Heart right ventricle (tissue), 16 donors: Measurements from ENCODE around the gene RNASEH1. TPM values are rescaled to one million over a fixed set of nuclear protein-coding genes. Genes with fewer than 3 reads are reported as not detected.

Source experiments
- ATAC-seq, 8 donors: fragments of 200-7000 bp; cut with Tn5 transposase; one replicate each; pipeline ENCODE4 v1.9.1; 2020; ENCODE audit warnings: mild to moderate bottlenecking in 8 of 8, moderate library complexity in 8 of 8, moderate number of reproducible peaks in 1 of 8
- DNase-seq, 2 donors: peaks; one replicate each; pipeline ENCODE4 v3.0.0-alpha.2; 2020
- H3K27ac ChIP-seq, 10 donors: fragments of 200-600 bp; sonication (generic) in 2 of 10; one replicate each; pipeline versions ENCODE4 v1.5.0 to v1.8.0; 2020 to 2022; ENCODE audit warnings: mild to moderate bottlenecking in 3 of 10
- H3K27me3 ChIP-seq, 7 donors: fragments of 200-600 bp; one replicate each; pipeline ENCODE4 v1.8.0; 2021 to 2022; ENCODE audit warnings: mild to moderate bottlenecking in 2 of 7
- H3K36me3 ChIP-seq, 9 donors: fragments of 200-600 bp; sonication (generic) in 1 of 9; one replicate each; pipeline versions ENCODE4 v1.5.0 to v1.8.0; 2020 to 2022; ENCODE audit warnings: mild to moderate bottlenecking in 2 of 9
- H3K4me1 ChIP-seq, 9 donors: fragments of 200-600 bp; sonication (generic) in 1 of 9; one replicate each; pipeline versions ENCODE4 v1.5.0 to v1.8.0; 2020 to 2022; ENCODE audit warnings: mild to moderate bottlenecking in 4 of 9
- H3K4me3 ChIP-seq, 10 donors: fragments of 200-600 bp; sonication (generic) in 2 of 10; one replicate each; pipeline versions ENCODE4 v1.5.0 to v1.8.0; 2020 to 2022; ENCODE audit warnings: mild to moderate bottlenecking in 7 of 10, moderate library complexity in 2 of 10
- H3K9me3 ChIP-seq, 11 donors: fragments of 200-600 bp in 10 of 11; sonication (generic) in 2 of 11; one replicate each; pipeline versions ENCODE4 v1.5.0 to v1.8.0; 2013 to 2022; ENCODE audit warnings: mild to moderate bottlenecking in 2 of 11, control low read depth in 1 of 11, moderate library complexity in 1 of 11
- WGBS, 2 donors: extraction: QIAGEN DNeasy Blood & Tissue Kit; methylation state at CpG; one replicate each; pipeline ENCODE4 v1.1.7; 2013; ENCODE audit warnings: inconsistent platforms in 1 of 2; 5-methylcytosine and 5-hydroxymethylcytosine counted together
- intact Hi-C, 10 donors: fragments of 100-400 bp; cut with DNase I; formaldehyde crosslinking; loops; one replicate each; pipeline versions ENCODE4 v1.11.1 to v1.14.2; 2022
- polyA plus RNA-seq, 2 donors: library from polyadenylated mRNA; stranded (reverse); fragments of 200-250 nt; gene quantifications; one replicate each; pipeline ENCODE4 v1.2.3, GENCODE V29; 2013
- total RNA-seq, 10 donors: library from RNA; stranded (reverse); fragmentation: NEBNext Ultra II Directional in 3 of 10; extraction: Animal tissue kit (Norgen Biotek cat#: 25700) in 3 of 10; gene quantifications; one replicate each; pipeline versions ENCODE4 v1.2.1 to v1.2.4, GENCODE V29; 2021 to 2023
- TF ChIP-seq, protein P1 (sequence below), 9 donors: fragments of 200-600 bp; sonication (generic) in 2 of 9; IDR thresholded peaks; one replicate each; pipeline versions ENCODE4 v1.5.0 to v1.8.0; 2021 to 2022; ENCODE audit warnings: antibody characterized with exemption in 9 of 9, mild to moderate bottlenecking in 5 of 9, moderate library complexity in 1 of 9
- donor health status: Arrhythmogenic right ventricular cardiomyopathy.
- donor health status: ischemic (EF 13 %, LVEDD 7.1; RV severe dilation, severe dysfunction).
- donor health status: healthy with polysubstance abuse.
- donor health status: DM: no; HTN: yes; CAD: no.
- donor health status: DM: no; HTN: no; CAD: no.
- donor health status: ischemic (EF 25% LVEDD 6.9; RV normal size, moderate dysfunction).
- donor health status: ischemic (EF 25% LVEDD 5.7; RV mildly dilated, moderate dysfunction).
- donor health status: healthy.
- donor health status: DM: yes; HTN: yes; CAD: no.
- donor health status: Ischemic cardiomyopathy.
- donor health status: ischemic (EF 35%, LVEDD 5.7; RV mildly dilated, moderate dysfunction).
- donor health status: nonischemic (EF 11% LVEDD 7.7; RV severe dilation, severe dysfunction).
- donor health status: DM: yes; HTN: yes; CAD: no.
- donor health status: PGD.
- donor health status: ischemic (EF 29% LVEDD 5.4; RV normal size, mild dysfunction).
- donor health status: nonischemic (EF 23%, LVEDD 6.1; RV moderate dilation, normal function).

Gene RNASEH1
- total and polyA plus RNA-seq, 12 donors, result 8.7 to 24.0 (median 19.3) TPM

DNA sequence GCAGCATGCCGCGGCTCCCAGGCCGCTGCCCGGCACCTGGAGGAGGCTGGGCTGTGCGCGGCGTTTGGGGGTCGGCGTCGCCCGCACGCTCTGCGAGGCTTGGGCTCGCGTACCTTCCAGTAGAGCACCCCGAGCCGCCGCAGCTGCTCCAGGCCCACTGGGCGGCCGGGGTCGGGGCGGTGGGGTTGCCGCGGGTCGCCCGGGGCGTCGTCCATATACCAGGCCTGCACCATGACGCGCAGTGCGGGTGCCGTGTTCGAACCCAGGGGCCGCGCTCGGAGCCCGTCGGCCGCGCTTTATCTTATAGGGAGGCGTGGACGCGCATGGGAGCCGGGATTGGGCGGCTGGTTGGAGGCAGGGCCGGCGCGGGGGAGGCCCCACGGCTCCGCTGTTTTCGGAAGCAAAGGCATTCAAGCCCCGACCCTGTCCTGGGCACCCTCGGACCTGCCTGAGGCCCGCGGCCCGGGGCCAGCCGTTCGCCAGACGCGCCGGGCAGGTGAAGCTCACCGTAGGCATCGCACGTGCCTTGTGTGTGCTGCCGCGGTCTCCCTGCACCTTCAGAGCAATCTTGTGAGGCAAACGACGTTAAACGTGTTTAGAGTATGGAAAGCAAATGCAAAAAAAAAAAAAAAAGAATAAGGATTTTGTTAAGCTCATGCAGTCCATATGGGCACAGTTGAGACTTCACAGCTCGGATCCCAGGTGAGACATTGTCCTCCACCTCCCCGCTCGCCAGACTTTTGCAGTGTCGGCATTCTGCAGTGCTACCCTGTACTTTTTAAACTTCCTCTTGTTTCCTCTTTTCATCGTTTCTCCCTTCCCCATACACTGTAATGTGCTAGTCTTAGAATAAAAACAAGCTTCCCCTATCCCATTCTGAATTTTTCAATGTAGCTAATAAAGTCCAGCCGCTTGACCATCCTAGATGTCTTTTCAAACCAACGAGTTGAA is 38.6 kb downstream of the RNASEH1 start, which contains the start of gene ADI1:
Gene ADI1, minus strand, starts transcription at position 277 of the 951 bp plus-strand sequence. Its CDS starts 44 bp downstream, at position 233.
- Histone ChIP-seq H3K9me3 (peaks cover 0 to 5% (median 0%) of the 10 kb centered on the region in 11 donors), H3K27ac (peak within 1 kb of the TSS; percentile 96 to 100 (median 98)), H3K4me3 (peak within 1 kb of the TSS; percentile 64 to 99 (median 86)), H3K36me3 (peaks cover 0 to 18% (median 0%) of the 10 kb centered on the region in 9 donors), H3K27me3 (no peaks in the 10 kb centered on the region), H3K4me1 (peaks cover 5 to 64% (median 51%) of the 10 kb centered on the region in 9 donors)
- 3 to 6% methylated on average over 76 of the region's 76 CpGs for WGBS, 2 donors
- intact Hi-C loops, result loop anchor here in 3 of 10 donors (2.0 to 5.0 kb wide), 2 partner anchors 37 to 47 kb away; no protein-coding TSS in a partner anchor
- TF ChIP-seq, protein P1, sequence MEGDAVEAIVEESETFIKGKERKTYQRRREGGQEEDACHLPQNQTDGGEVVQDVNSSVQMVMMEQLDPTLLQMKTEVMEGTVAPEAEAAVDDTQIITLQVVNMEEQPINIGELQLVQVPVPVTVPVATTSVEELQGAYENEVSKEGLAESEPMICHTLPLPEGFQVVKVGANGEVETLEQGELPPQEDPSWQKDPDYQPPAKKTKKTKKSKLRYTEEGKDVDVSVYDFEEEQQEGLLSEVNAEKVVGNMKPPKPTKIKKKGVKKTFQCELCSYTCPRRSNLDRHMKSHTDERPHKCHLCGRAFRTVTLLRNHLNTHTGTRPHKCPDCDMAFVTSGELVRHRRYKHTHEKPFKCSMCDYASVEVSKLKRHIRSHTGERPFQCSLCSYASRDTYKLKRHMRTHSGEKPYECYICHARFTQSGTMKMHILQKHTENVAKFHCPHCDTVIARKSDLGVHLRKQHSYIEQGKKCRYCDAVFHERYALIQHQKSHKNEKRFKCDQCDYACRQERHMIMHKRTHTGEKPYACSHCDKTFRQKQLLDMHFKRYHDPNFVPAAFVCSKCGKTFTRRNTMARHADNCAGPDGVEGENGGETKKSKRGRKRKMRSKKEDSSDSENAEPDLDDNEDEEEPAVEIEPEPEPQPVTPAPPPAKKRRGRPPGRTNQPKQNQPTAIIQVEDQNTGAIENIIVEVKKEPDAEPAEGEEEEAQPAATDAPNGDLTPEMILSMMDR (IDR thresholded peaks at IDR 0.05), result peak in 1 of 9 donors; percentile 6
- ATAC-seq (peak; percentile 61 to 87 (median 76)), DNase-seq (peak; percentile 83 to 89)

- ATAC-seq, result peak; percentile 95 to 98 (median 96)
- peaks cover 5 to 55% (median 42%) of the 10 kb centered on the region in 9 donors for H3K4me1 ChIP-seq
- peak overlapping the region; percentile 64 to 99 (median 86) for H3K4me3 ChIP-seq
- peaks cover 0 to 5% (median 0%) of the 10 kb centered on the region in 11 donors for H3K9me3 ChIP-seq
- intact Hi-C loops, result loop anchor here in 2 of 10 donors (5.0 kb wide), 1 partner anchor 46 kb away; no protein-coding TSS in a partner anchor
- peak; percentile 98 to 100 for DNase-seq
- no peaks in the 10 kb centered on the region for H3K27me3 ChIP-seq
- H3K27ac ChIP-seq, result peak overlapping the region; percentile 96 to 100 (median 98)
- 0 to 1% methylated on average over 64 to 67 of the region's 67 CpGs for WGBS, 2 donors
- TF ChIP-seq, protein P1 (IDR thresholded peaks at IDR 0.05), result no peak
- H3K36me3 ChIP-seq, result peaks cover 0 to 24% (median 3%) of the 10 kb centered on the region in 9 donors
Observed at GRCh38 chr2:3518496-3519254, 39.5 kb downstream of the RNASEH1 start.

DNA sequence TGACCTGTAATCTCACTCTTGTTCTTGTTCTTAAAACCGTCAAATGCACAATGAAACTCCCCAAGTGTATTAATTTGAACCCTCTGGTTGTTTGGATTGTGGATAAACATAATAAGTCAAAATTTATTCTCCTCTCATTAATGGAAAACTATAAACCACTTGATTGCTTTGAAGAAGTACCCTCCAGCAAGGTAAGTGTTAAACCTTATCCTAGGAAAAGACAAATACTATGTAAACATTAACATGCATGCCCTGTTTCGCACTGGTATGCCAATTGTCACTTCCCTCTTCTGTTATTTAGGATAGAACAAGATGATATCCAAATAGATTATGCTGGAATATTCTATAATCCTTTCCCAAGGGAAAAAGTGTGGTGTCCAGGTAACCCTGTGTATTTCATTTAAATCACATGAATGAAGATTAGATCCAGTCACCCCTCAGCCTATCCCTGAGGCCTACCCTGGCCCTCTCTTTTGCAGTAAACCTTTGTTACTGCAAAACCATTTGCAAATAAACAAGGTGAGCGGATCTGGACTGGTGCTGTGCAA is 40.1 kb downstream of the RNASEH1 start:
- no peaks in the 10 kb centered on the region for H3K27me3 ChIP-seq
- ATAC-seq (no peak), DNase-seq (no peak)
- WGBS, 2 donors, result 27% methylated on average over 3 of the region's 3 CpGs
- H3K36me3 ChIP-seq, result peaks cover 0 to 31% (median 9%) of the 10 kb centered on the region in 9 donors
- H3K4me3 ChIP-seq, result peak overlapping the region; percentile 61 to 99 (median 86)
- H3K27ac ChIP-seq, result peak overlapping the region; percentile 65 to 100 (median 98)
- peaks cover 0 to 48% (median 36%) of the 10 kb centered on the region in 9 donors for H3K4me1 ChIP-seq
- H3K9me3 ChIP-seq, result peaks cover 0 to 5% (median 0%) of the 10 kb centered on the region in 11 donors
- intact Hi-C loops, result loop anchor here in 2 of 10 donors (5.0 kb wide), 1 partner anchor 46 kb away; no protein-coding TSS in a partner anchor
- TF ChIP-seq, protein P1 (IDR thresholded peaks at IDR 0.05), result no peak
